Measurements from ENCODE around the gene CERS2. TPM values are rescaled to one million over a fixed set of nuclear protein-coding genes. Genes with fewer than 3 reads are reported as not detected.
"Not testable (repeated sequence)": the region's sequence is repeated elsewhere in the genome, so short reads cannot be mapped to it uniquely, and the experiment has no call there.

Gene CERS2
- total RNA-seq, 3 donors from 2014 or later (not counting 1 experiment from before 2014, with no cell fraction given): 122 to 129 (median 127) TPM

DNA sequence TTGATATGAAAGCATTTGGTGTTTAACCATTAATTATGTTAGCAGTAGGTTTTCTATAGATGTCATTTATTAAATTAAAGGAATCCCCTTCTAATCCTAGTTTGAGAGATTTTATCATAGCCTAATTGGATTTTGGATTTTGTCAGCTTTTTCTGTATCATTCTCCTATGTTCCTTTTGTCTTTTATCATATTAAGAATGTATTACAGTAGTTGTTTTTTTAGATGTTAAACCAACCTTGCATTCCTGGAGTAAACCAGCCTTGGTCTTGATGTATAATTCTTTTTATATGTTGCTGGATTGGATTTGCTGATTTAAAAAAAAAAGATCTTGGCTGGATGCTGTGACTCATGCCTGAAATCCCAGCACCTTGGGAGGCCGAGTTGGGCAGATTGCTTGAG, 42.9 kb downstream of the CERS2 start:
- H3K4me3 ChIP-seq (ENCODE audit: low read length): no peak overlapping the region
- no peak overlapping the region for H3K4me3 Mint-ChIP-seq
- peaks cover 11 to 25% of the 10 kb centered on the region in 2 donors for H3K4me1 Mint-ChIP-seq
- TF ChIP-seq, protein P1, sequence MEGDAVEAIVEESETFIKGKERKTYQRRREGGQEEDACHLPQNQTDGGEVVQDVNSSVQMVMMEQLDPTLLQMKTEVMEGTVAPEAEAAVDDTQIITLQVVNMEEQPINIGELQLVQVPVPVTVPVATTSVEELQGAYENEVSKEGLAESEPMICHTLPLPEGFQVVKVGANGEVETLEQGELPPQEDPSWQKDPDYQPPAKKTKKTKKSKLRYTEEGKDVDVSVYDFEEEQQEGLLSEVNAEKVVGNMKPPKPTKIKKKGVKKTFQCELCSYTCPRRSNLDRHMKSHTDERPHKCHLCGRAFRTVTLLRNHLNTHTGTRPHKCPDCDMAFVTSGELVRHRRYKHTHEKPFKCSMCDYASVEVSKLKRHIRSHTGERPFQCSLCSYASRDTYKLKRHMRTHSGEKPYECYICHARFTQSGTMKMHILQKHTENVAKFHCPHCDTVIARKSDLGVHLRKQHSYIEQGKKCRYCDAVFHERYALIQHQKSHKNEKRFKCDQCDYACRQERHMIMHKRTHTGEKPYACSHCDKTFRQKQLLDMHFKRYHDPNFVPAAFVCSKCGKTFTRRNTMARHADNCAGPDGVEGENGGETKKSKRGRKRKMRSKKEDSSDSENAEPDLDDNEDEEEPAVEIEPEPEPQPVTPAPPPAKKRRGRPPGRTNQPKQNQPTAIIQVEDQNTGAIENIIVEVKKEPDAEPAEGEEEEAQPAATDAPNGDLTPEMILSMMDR (IDR thresholded peaks at IDR 0.05): no peak
- no peak overlapping the region for H3K27ac Mint-ChIP-seq
- no peak overlapping the region for H3K27ac ChIP-seq (ENCODE audit: low read length)
- peaks cover 16% of the 10 kb centered on the region for H3K36me3 Mint-ChIP-seq
- no peaks in the 10 kb centered on the region for H3K27me3 ChIP-seq (ENCODE audit: control insufficient read depth, insufficient read depth, low read length)
- intact Hi-C loops (cut with micrococcal nuclease): no loop called here
- H3K36me3 ChIP-seq (ENCODE audit: control insufficient read depth, insufficient read depth, low read length): peaks cover 50% of the 10 kb centered on the region
- H3K4me1 ChIP-seq (ENCODE audit: control insufficient read depth, insufficient read depth, low read length): peaks cover 5% of the 10 kb centered on the region
- no peaks in the 10 kb centered on the region for H3K27me3 Mint-ChIP-seq (ENCODE audit: low read depth in 2 of 2)
- no peak for ATAC-seq
- DNase-seq: peak in 1 of 2 donors; percentile 13
- no peaks in the 10 kb centered on the region for H3K9me3 ChIP-seq (ENCODE audit: control insufficient read depth, insufficient read depth, low read length)
- H3K9me3 Mint-ChIP-seq: no peaks in the 10 kb centered on the region
- 92% methylated on average over 1 of the region's 1 CpG for WGBS (ENCODE audit: insufficient coverage)

DNA sequence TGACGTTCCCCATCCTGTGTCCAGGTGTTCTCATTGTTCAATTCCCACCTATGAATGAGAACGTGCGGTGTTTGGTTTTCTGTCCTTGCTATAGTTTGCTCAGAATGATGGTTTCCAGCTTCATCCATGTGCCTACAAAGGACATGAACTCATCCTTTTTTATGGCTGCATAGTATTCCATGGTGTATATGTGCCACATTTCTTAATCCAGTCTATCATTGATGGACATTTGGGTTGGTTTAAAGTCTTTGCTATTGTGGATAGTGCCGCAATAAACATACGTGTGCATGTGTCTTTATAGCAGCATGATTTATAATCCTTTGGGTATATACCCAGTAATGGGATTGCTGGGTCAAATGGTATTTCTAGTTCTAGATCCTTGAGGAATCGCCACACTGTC, 45.9 kb downstream of the CERS2 start:
- not testable (repeated sequence) for ATAC-seq; H3K27me3 Mint-ChIP-seq (ENCODE audit: low read depth in 2 of 2); DNase-seq; H3K27ac ChIP-seq (ENCODE audit: low read length); H3K27me3 ChIP-seq (ENCODE audit: control insufficient read depth, insufficient read depth, low read length); H3K9me3 Mint-ChIP-seq; H3K4me3 ChIP-seq (ENCODE audit: low read length); H3K9me3 ChIP-seq (ENCODE audit: control insufficient read depth, insufficient read depth, low read length); H3K36me3 Mint-ChIP-seq
- H3K36me3 ChIP-seq (ENCODE audit: control insufficient read depth, insufficient read depth, low read length): peaks cover 34% of the 10 kb centered on the region
- Mint-ChIP-seq H3K4me3 (peak overlapping the region; percentile 9), H3K4me1 (peaks cover 14 to 20% of the 10 kb centered on the region in 2 donors), H3K27ac (peak overlapping the region in 1 of 2 donors; percentile 36)
- intact Hi-C loops (cut with micrococcal nuclease): loop anchor here (10.0 kb wide), 1 partner anchor 364 kb away; no protein-coding TSS in a partner anchor
- 96% methylated on average over 3 of the region's 6 CpGs for WGBS (ENCODE audit: insufficient coverage)
- peaks cover 13% of the 10 kb centered on the region for H3K4me1 ChIP-seq (ENCODE audit: control insufficient read depth, insufficient read depth, low read length)

GRCh38 chr1:150928286-150928685, 46.3 kb downstream of the CERS2 start:
- H3K36me3 ChIP-seq (ENCODE audit: control insufficient read depth, insufficient read depth, low read length): peaks cover 34% of the 10 kb centered on the region
- H3K4me1 ChIP-seq (ENCODE audit: control insufficient read depth, insufficient read depth, low read length): peaks cover 13% of the 10 kb centered on the region
- intact Hi-C loops (cut with micrococcal nuclease): loop anchor here (10.0 kb wide), 1 partner anchor 363 kb away; no protein-coding TSS in a partner anchor
- DNase-seq (no peak), ATAC-seq (no peak)
- Mint-ChIP-seq H3K4me1 (peaks cover 14 to 20% of the 10 kb centered on the region in 2 donors), H3K27me3 (ENCODE audit: low read depth in 2 of 2) (no peaks in the 10 kb centered on the region), H3K36me3 (peaks cover 8% of the 10 kb centered on the region), H3K4me3 (peak overlapping the region; percentile 54), H3K9me3 (no peaks in the 10 kb centered on the region), H3K27ac (peak overlapping the region in 1 of 2 donors; percentile 36)
- H3K4me3 ChIP-seq (ENCODE audit: low read length): no peak overlapping the region
- H3K27me3 ChIP-seq (ENCODE audit: control insufficient read depth, insufficient read depth, low read length): no peaks in the 10 kb centered on the region
- TF ChIP-seq, protein P1 (IDR thresholded peaks at IDR 0.05): no peak
- no peak overlapping the region for H3K27ac ChIP-seq (ENCODE audit: low read length)
- WGBS (ENCODE audit: insufficient coverage): 100% methylated on average over 1 of the region's 3 CpGs
- no peaks in the 10 kb centered on the region for H3K9me3 ChIP-seq (ENCODE audit: control insufficient read depth, insufficient read depth, low read length)

- whole genome bisulfite sequencing (ENCODE audit: insufficient coverage): 99% methylated on average over 4 of the region's 4 CpGs
- no peak overlapping the region for H3K27ac ChIP-seq (ENCODE audit: low read length)
- intact Hi-C loops (cut with micrococcal nuclease): loop anchor here (10.0 kb wide), 1 partner anchor 363 kb away; no protein-coding TSS in a partner anchor
- Mint-ChIP-seq H3K4me1 (peaks cover 15 to 21% of the 10 kb centered on the region in 2 donors), H3K27me3 (ENCODE audit: low read depth in 2 of 2) (no peaks in the 10 kb centered on the region), H3K36me3 (peaks cover 5% of the 10 kb centered on the region), H3K27ac (peak overlapping the region; percentile 95), H3K9me3 (no peaks in the 10 kb centered on the region), H3K4me3 (peak overlapping the region; percentile 95)
- TF ChIP-seq, protein P1 (IDR thresholded peaks at IDR 0.05): no peak
- peaks cover 13% of the 10 kb centered on the region for H3K4me1 ChIP-seq (ENCODE audit: control insufficient read depth, insufficient read depth, low read length)
- H3K36me3 ChIP-seq (ENCODE audit: control insufficient read depth, insufficient read depth, low read length): peaks cover 29% of the 10 kb centered on the region
- DNase-seq (no peak), ATAC-seq (no peak)
- no peak overlapping the region for H3K4me3 ChIP-seq (ENCODE audit: low read length)
- H3K27me3 ChIP-seq (ENCODE audit: control insufficient read depth, insufficient read depth, low read length): no peaks in the 10 kb centered on the region
- H3K9me3 ChIP-seq (ENCODE audit: control insufficient read depth, insufficient read depth, low read length): no peaks in the 10 kb centered on the region
Observed at GRCh38 chr1:150927624-150928023, 47.0 kb downstream of the CERS2 start.

Measured in natural killer cell (primary cell).